HG03521 (cell line): Measurements from ENCODE around the gene ZNF621.
A peak's percentile ranks its signal among the peaks of the same experiment; 100 is the strongest.
"Not testable (repeated sequence)": the region's sequence is repeated elsewhere in the genome, so short reads cannot be mapped to it uniquely, and the experiment has no call there.

Experiments
- ATAC-seq: cut with Tn5 transposase; IDR thresholded peaks from one replicate; pipeline ENCODE4 v1.9.1; 2021; ENCODE audit warnings: mild to moderate bottlenecking, moderate library complexity; ENCODE audit not compliant: unreplicated experiment

Gene ZNF621

DNA sequence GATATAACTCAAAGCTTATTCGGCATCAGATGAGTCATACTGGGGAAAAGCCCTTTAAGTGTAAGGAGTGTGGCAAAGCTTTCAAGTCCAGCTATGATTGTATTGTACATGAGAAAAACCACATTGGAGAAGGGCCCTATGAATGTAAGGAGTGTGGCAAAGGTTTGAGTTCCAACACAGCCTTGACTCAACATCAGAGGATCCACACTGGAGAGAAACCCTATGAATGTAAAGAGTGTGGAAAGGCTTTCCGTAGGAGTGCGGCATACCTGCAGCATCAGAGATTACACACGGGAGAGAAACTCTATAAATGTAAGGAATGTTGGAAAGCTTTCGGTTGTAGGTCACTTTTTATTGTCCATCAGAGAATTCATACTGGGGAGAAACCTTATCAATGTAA lies 7.5 kb downstream of the ZNF621 start:
- ATAC-seq: no peak

DNA sequence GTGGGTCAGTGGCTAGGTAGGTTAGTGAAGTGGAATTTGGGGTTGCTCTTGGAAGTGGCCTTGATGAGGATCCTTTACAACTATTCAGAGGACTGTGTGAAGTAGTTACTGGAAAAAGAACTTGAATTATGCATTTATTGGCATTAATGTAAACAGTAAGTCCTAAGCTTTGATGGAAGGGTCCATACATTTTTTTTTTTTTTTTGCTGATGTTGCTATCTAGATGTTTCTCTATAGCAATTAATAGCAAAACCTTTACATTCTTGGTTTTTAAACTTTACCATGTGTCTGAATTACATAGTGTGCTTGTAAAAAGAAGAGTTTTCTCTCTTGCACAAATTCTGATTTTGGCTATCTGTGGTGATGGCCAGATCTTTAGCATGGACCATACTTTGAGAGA lies 9.5 kb downstream of the ZNF621 start:
- ATAC-seq: no peak

DNA sequence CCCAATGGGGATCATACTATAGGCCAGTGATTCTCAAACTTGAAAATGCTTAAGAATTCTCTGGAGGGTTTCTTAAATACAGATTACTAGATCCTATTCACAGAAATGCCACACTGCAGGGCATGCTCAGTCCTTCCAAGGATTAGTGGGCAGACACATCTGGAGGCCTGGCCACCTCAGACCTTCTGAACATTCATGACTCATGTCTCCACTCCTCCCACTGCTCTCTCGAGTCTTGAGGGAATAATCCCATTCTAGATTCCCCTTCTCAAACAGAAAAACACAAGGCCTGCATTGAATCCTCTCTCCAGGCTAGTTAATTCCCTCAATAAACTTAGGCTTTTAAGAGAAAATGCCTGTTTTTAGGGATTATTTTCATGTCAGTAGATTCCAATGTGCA lies 22.1 kb downstream of the ZNF621 start:
- no peak for ATAC-seq

DNA sequence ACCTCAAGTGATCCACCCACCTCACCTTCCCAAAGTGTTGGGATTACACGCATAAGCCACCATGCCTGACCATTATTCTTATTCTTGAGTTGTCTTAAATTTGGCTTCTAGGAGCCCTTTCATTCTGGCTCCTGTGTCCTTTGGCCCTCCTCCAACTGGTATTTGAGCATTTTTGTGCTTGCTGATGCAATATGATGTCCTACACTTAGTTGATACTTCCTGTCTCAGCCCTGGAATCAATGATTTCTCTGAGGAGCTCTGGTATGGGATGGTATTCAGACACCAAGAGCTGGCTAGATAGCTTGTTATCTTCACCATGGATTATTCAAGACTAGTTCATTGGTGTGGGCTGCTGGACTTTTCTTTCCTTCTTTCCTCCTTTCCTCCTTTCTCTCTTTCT lies 25.4 kb downstream of the ZNF621 start:
- no peak for ATAC-seq

DNA sequence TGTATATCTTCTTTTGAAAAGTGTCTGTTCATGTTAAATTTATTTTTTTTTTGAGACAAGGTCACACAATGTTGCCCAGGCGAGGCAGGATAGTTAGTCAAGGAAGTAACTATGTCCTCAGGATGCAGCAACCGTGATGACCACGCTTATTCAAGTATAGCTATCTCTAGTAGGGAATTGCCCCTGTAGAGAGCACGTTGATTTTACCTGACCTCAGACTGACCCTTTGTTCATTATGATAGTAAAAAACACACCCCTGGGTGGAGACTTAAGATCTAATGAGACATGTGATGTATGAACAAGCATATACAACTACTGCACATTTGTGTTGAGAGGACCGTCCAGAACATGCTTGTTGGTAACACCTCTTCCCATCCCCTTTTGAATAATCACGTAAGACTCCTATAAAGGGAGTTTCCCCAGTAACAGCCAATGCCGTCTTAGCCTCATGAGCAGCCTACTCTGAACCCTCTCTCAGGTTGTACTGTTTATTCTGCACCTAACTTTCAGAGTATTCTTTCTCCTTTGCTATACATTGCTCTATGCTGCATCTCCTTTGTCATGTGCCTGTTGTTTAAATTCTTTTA lies 32.9 kb downstream of the ZNF621 start:
- ATAC-seq: no peak

DNA sequence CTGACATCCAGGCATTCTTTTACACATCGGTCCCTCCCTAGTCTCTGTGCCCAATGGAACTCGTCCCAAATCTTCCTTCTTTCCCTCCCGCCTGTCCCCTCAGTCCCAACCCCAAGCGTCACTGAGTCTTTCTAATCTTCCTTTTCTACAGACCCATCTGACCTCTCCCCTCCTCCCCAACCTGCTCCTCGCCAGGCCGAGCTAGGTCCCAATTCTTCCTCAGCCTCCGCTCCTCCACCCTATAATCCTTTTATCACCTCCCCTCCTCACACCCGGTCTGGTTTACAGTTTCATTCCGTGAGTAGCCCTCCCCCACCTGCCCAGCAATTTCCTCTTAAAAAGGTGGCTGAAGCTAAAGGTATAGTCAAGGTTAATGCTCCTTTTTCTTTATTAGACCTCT lies 37.7 kb downstream of the ZNF621 start:
- not testable (repeated sequence) for ATAC-seq

DNA sequence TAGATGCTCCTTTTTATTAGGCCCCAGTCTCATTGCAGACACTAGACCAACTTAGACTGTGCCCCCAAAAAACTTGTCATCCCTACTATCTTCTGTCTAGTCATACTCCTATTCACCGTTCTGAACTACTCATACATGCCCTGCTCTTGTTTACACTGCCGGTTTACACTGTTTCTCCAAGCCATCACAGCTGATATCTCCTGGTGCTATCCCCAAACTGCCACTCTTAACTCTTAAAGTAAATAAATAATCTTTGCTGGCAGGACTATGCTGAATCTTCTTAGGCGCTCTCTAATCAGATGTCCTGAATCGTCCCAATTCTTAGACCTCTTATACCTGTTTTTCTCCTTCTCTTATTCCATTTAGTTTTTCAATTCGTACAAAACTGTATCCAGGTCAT lies 40.9 kb downstream of the ZNF621 start:
- ATAC-seq: not testable (repeated sequence)

DNA sequence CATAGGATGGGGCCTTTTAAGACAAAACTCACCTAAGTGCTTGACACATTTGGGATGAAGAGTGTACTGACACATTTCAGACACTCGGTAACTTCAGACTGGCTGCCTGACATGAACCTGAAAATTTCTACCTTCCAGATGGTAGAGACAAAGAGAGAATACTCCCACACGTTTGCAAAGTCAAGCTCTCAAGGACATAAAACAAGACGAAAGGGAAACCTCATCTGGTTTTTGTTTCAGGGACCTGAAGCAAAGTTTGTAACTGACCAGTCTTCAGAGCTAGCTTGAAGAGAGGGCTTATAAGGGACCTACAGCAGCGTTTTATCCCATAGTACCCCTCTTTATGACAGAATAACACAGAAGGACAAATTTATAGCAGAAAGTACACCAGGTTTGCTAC lies 41.9 kb downstream of the ZNF621 start:
- no peak for ATAC-seq

DNA sequence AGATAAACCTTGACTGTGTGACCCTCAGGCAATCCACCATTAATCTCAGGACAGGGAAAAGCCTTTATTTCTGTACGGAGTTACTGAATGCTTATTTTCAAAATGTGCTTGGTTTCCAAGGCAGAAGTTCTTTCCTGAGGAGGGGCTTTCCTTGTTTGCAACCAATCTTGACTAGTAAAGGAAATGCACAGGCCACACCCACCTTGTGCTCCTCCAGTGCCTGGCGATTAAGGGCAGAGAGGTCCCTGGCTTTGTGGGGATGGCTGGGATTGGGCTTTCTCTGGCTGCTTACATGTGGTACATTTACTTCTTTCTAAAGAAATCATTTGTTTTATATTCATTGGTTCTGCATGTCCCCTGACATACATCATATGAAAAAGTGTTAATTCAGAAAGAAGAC lies 47.8 kb downstream of the ZNF621 start:
- ATAC-seq: no peak

DNA sequence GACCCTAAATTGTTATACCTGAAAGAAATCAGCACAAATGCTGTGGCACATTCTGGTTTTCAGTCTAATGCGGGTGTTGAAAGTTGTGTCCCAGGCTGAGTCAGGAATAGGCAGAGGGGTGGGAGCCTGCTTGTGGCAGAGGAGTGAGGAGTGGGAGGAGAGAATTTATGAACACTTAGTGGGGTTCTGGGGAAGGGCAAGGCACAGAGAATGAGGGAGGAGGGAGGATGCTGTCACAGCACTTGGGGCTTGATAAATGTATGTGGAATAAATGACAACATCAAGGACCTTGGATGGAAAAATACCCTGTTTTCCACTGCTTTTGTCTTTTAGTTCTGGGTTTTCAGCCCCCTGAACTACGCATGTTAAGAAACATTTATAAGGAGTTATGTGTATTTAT lies 49.3 kb downstream of the ZNF621 start:
- no peak for ATAC-seq

DNA sequence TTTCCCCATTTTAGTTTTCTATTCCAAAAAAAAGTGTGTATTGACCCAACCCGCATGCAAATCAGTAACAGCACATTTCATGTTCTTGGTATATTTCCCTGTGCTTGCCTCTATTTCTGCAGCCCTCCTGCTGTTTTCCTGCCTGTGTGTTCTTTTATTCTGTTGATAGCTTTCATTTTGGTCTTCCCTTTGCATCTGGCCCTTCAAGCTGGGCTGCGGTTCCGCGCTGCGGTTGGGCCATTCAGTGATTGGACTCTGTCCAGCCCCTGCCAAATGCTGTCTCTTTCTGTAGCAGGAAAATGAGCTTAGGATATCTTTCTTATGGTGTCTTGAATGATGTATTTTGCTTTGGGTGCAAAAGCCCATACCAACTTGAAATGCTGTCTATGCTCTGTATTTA lies 49.9 kb downstream of the ZNF621 start:
- ATAC-seq: no peak

DNA sequence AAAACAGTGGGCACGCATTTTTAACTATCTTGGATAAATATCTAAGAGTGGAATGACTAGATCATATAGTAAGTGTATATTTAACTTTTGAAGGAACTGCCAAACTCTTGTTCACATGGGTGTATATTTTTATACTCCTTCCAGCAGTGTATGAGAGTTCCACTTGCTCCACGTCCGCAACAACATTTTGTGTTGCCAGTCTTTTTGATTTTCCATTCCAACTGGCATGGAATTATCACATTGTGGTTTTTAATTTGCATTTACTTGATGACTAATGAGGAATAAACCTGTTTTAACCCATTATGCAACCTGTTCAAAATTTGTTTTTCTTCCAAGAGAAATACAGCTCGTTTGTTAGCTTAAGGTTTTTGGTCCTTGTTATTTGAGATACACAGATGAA lies 51.6 kb downstream of the ZNF621 start:
- no peak for ATAC-seq

DNA sequence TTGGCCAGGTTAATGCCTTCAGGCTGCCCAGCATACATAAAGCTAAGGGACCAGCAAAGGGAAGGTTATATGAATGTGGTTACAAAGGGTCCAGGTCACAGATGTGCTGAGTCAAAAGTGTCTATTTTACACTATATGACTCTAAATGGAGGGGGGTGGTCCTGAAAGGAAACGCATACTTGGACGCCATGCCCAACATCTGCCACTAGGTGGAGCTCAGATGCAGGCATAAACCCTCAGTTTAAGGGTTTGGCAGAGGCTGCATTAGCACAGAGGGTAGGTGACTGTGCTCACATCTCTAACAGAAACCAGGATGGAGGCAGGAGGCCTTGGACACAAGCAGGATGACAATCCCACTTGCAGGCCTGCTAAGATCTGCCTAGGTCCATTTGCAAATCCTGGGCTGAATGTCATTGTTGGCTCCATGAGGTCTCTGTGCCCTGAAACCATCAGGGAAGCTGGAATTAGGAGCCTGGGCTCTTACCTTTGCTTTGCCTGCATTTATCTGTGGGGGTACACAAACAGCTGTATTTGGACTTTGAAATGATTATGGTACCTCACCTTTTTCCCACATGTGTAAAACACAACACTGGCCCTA lies 55.8 kb downstream of the ZNF621 start:
- peak; percentile 46 for ATAC-seq

DNA sequence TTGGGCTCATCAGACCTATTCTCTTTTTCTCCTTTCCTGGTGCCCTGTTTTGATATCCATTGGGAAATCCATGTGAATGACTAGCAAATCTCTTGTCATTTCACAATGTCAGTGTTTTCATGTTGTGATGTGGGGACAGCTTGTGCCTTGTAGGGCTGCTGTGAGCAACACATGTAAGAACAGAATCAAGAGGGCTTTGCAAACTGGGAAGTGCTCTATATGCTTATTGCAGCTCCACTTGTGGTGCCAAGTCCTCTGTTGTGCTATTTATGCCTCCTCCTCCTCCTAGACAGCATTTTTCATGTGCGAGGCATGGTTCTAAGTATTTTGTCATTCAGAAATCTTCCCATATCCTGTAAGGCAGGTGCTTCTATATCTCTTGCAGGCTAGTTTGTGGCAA lies 56.4 kb downstream of the ZNF621 start:
- ATAC-seq: no peak

DNA sequence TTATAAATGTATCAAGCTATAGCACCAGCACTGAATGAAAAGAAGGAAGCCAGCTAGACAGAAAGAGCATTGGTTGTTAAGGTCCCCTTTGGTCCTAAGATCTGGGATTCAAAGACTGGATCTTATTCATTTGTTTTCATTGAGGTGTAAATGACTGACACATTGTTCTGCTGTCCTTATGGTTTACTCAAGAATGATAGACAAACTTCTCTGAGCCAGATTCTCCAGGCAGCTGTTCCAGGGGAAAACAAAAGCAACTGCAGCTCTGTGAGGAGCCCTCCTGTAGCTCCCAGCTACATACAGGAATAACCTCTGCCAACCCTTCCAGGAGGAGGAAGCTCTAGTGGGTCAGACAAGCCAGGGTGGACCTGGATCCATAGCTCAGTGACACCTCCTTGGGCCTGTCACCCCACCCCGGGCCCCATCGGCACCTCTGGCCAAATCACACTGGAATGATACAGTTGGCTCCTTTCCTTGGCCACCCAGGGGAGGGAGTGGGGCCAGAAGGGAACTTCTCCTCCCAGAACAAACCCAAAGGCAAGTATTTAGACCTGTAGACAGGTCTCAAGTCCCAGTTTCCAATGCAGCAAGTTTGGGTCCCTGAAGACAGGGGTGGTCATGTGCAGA lies 57.8 kb downstream of the ZNF621 start:
- no peak for ATAC-seq

DNA sequence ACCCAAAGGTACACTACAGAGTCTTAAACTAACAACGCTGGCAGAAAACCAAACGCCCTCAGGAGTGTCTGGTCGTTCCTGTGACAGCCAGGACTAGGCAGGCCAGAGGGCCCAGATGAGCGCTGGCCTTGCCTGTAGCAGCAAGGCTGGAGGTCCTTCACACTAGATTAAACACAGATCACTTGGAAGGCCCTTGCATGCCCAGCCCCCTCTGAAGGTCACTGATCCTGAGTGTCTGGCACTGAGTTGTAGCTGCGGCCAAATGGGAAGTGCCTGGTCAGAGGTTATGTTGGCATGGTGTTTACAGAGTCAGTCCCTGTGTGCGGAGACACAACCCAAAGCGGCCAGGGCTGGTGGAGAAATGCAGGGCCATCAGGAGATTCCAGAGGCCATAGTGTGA lies 58.9 kb downstream of the ZNF621 start:
- ATAC-seq: no peak

DNA sequence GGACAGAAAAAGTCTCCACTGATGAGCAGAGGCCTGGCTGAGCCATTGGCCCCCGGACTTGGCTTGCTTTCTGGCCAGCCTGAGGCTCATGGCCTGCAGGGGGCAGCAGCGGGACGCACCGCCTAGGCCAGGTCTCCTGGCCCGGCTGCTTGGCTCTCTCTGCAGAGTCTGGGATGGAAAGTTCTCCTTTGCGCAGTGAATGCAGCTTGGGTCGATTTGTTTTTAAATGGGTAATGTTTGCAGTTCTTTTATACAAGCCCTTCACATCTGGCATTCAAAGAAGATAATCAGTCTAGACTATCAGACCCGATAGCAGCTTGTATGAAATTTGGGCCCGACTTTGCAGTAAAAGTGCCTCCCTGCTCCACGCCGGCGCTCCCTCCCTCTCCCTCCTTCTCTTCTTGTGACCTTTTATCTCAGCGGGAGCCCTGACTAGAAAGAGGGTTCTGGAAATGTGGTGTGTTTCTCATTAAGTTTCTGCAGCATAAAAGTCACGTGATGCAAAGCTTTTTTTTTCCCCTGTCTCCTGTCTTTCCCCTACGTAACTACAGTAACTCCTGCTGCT lies 59.9 kb downstream of the ZNF621 start:
- peak; percentile 51 for ATAC-seq

DNA sequence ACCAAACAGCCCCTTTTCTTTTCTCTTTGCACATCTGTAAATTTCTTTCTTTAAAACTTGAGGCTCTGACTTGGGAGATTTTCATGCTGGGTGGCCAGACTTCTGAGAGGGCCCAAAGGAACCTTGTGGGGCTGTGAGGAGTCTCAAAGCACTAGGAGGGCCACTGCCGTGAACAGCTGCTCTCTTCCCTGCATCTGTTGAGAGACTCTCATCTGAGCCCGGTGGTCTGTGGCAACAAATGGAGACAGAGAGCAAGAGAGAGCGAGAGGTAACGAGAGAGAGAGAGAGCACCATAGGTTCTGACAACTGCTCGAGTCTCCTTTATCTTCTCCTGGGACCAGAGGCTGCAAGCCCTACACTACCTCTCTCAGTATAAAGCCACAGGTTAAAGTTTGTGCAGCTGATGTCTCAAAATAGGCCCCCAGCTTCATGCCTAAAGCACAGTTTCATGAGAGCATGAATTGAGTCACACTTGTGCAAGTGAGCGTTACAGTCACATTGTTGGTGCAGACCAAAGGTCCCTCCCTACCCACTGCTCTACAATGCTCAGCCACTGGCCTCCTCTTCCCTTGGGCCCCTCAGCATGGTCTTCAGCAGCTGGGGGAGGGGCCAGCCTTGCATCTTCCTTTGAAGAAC lies 60.7 kb downstream of the ZNF621 start:
- ATAC-seq: peak; percentile 45

DNA sequence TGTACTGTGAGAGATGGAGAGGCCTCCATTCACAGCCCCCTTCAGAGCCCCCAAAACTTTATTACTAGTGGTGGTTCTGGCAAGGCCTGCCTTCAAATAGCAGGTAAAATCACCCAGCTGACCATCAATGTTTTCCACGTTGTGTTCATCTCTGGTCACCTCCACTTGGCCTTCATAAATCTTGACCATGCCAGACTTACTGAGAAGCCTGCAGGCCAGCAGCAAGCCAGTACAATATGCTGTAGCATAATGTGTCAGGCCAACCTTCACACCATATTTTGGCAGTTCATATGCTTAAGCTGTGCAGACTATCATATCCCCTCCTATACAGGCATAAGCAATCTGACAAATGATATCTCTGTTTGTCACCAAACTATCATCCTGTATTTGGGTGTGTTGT lies 62.1 kb downstream of the ZNF621 start:
- no peak for ATAC-seq

DNA sequence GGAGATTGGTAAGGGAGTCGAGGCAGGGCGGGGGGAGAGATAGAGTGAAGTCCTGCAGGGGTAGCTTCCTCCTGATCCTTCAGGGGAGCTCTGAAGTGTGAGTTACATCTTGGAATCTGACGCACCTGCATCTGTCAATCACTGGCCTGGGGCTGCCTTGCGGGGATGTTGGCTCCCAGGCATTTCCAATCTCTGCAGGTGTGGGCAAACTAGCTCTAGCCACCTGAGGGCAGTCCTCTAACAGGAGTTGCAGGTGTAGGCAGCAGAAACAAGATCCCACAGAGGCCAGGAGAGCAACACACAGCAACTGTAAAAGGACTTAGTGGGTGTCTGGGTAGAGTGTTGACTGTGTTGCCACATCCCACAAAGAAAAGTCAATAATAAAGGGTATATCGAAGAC lies 63.6 kb downstream of the ZNF621 start:
- ATAC-seq: no peak
